ENCODE results near the gene KIF27.
"Not testable (repeated sequence)": the region's sequence is repeated elsewhere in the genome, so short reads cannot be mapped to it uniquely, and the experiment has no call there.

The KIF27 gene

GRCh38 chr9:83804454-83804853, 116.8 kb downstream of the KIF27 start:
- DNase-seq, result not testable (repeated sequence)

DNA sequence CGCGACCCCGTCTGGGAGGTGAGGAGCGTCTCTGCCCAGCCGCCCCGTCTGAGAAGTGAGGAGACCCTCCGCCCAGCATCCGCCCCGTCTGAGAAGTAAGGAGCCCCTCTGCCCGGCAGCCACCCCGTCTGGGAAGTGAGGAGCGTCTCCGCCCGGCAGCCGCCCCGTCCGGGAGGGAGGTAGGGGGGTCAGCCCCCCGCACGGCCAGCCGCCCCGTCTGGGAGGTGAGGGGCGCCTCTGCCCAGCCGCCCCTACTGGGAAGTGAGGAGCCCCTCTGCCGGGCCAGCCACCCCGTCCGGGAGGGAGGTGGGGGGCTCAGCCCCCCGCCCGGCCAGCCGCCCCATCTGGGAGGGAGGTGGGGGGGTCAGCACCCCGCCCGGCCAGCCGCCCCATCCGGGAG, 117.3 kb downstream of the KIF27 start:
- DNase-seq, result not testable (repeated sequence)

DNA sequence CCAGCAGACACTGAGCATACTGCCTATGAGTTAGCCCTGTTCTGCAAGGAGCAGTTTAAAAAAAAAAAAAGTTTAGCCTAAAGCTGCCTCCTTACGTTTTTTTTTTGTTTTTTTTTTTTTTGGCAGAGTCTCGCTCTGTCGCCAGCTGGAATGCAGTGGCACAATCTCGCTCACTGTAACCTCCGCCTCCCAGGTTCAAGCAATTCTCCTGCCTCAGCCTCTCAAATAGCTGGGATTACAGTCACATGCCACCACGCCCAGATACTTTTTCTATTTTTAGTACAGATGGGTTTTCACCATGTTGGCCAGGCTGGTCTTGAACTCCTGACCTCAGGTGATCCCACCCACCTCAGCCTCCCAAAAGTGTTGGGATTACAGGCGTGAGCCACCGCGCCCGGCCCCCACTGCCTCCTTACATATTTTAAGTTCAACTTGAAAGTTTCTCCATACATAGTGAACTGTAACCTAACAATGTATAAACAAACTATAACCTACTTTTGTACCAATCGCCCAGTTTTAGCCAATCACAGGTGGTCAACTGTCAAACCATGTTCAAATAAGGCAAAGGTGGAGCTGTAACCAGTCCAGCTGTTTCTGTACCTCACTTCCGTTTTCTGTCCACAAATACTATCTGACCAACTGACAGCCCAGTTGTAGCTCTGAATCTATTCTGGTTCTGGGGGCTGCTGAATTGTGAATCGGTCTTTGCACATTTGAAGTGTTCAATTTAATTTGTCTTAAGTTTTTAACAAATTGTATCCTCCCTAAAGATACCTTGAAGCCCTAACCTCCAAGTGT, 120.8 kb downstream of the KIF27 start:
- no peak for DNase-seq

DNA sequence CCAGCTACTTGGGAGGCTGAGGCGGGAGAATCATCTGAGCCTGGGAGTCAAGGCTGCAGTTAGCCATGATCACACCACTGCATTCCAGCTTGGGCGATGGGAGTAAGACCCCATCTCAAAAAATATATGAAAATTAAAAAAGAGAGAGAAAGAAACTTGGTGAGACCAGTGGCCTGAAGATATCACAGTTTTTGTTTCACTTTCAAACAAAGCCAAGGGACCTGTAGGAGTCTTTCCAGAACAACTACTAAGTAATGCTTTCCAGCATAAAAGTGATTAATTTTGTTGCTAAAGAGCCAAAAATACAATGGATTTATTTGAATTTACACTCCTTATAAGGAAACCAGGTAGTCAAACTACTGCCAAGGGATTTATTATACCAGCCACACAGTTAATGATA, 127.2 kb downstream of the KIF27 start:
- no peak for DNase-seq

DNA sequence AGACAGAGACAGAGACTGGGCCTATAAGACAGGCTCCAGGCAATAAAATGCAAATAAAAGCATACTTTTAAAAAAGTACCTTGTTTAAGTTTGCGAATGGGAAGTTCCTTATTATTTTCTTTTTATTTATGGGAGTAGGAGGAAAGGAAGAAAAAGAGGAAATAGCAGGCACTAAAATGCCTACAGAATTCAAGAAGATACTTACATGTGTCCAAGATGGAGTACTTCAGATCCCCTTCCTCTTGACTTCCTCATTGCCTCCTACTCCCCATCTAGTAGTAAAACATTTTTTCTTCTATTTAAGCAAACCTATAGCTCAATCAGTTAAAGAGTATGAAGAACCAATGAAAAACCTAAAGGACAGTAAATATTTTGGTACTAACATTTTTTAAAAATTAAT, 128.5 kb downstream of the KIF27 start:
- no peak for DNase-seq
